Measurements from ENCODE around the gene CAPRIN1.

The CAPRIN1 gene

GRCh38 chr11:34051349-34052035 lies at the start of gene CAPRIN1:
Gene CAPRIN1 (plus strand): TSS chr11:34051731. CDS start chr11:34052421, 690 bp downstream.
- DNase-seq (ENCODE audit: low read depth in 2 of 2, low spot score in 1 of 2): peak; percentile 64 to 70

GRCh38 chr11:34002420-34002819 lies 49.1 kb upstream of the CAPRIN1 start:
- no peak for DNase-seq (ENCODE audit: low read depth in 2 of 2, low spot score in 1 of 2)

- no peak for DNase-seq (ENCODE audit: low read depth in 2 of 2, low spot score in 1 of 2)
Observed at GRCh38 chr11:34004236-34004635, 47.3 kb upstream of the CAPRIN1 start.

GRCh38 chr11:34006876-34007275 lies 44.7 kb upstream of the CAPRIN1 start:
- no peak for DNase-seq (ENCODE audit: low read depth in 2 of 2, low spot score in 1 of 2)

- DNase-seq (ENCODE audit: low read depth in 2 of 2, low spot score in 1 of 2): no peak
Observed at GRCh38 chr11:34012734-34013133, 38.8 kb upstream of the CAPRIN1 start.

- DNase-seq (ENCODE audit: low read depth in 2 of 2, low spot score in 1 of 2): no peak
Observed at GRCh38 chr11:34013898-34014571, 37.5 kb upstream of the CAPRIN1 start.

GRCh38 chr11:34021977-34022735 lies 29.4 kb upstream of the CAPRIN1 start:
- no peak for DNase-seq (ENCODE audit: low read depth in 2 of 2, low spot score in 1 of 2)

GRCh38 chr11:34026432-34026831 lies 25.1 kb upstream of the CAPRIN1 start:
- DNase-seq (ENCODE audit: low read depth in 2 of 2, low spot score in 1 of 2): no peak

- DNase-seq (ENCODE audit: low read depth in 2 of 2, low spot score in 1 of 2): no peak
Observed at GRCh38 chr11:34027516-34028408, 23.8 kb upstream of the CAPRIN1 start.

GRCh38 chr11:34028425-34028824 lies 23.1 kb upstream of the CAPRIN1 start:
- no peak for DNase-seq (ENCODE audit: low read depth in 2 of 2, low spot score in 1 of 2)

- DNase-seq (ENCODE audit: low read depth in 2 of 2, low spot score in 1 of 2): no peak
Observed at GRCh38 chr11:34029176-34029575, 22.4 kb upstream of the CAPRIN1 start.

GRCh38 chr11:34030382-34030781 lies 21.1 kb upstream of the CAPRIN1 start:
- no peak for DNase-seq (ENCODE audit: low read depth in 2 of 2, low spot score in 1 of 2)

- DNase-seq (ENCODE audit: low read depth in 2 of 2, low spot score in 1 of 2): no peak
Observed at GRCh38 chr11:34033399-34033798, 18.1 kb upstream of the CAPRIN1 start.

GRCh38 chr11:34034053-34034452 lies 17.5 kb upstream of the CAPRIN1 start:
- DNase-seq (ENCODE audit: low read depth in 2 of 2, low spot score in 1 of 2): no peak

- DNase-seq (ENCODE audit: low read depth in 2 of 2, low spot score in 1 of 2): no peak
Observed at GRCh38 chr11:34036456-34036855, 15.1 kb upstream of the CAPRIN1 start.

GRCh38 chr11:34037016-34037415 lies 14.5 kb upstream of the CAPRIN1 start:
- no peak for DNase-seq (ENCODE audit: low read depth in 2 of 2, low spot score in 1 of 2)

GRCh38 chr11:34040571-34040970 lies 11.0 kb upstream of the CAPRIN1 start:
- no peak for DNase-seq (ENCODE audit: low read depth in 2 of 2, low spot score in 1 of 2)

GRCh38 chr11:34044664-34045485 lies 6.7 kb upstream of the CAPRIN1 start:
- no peak for DNase-seq (ENCODE audit: low read depth in 2 of 2, low spot score in 1 of 2)

GRCh38 chr11:34049028-34049427 lies 2.5 kb upstream of the CAPRIN1 start:
- DNase-seq (ENCODE audit: low read depth in 2 of 2, low spot score in 1 of 2): no peak

Data from stimulated activated CD8-positive, alpha-beta memory T cell treated with anti-CD3 and anti-CD28 coated beads, Interleukin-4, amount 100 ng/mL, for 4 hours (primary cell).